Glomerular endothelial cell (primary cell): ENCODE data around the gene JTB. TPM values are rescaled to one million over a fixed set of nuclear protein-coding genes. Genes with fewer than 3 reads are reported as not detected.

Experiments used
- DNase-seq: peaks from one replicate; pipeline ENCODE4 v3.0.0-alpha.2; 2011; ENCODE audit warnings: low read depth, low spot score; ENCODE audit errors: extremely low read depth
- total RNA-seq: library from RNA; depleted of rRNA; stranded (reverse); fragments of >200 nt; gene quantifications from 2 replicates; pipeline ENCODE4 v1.2.3, GENCODE V29; 2015

The JTB gene
- total RNA-seq, 1 donor from 2014 or later = 177 TPM

DNA sequence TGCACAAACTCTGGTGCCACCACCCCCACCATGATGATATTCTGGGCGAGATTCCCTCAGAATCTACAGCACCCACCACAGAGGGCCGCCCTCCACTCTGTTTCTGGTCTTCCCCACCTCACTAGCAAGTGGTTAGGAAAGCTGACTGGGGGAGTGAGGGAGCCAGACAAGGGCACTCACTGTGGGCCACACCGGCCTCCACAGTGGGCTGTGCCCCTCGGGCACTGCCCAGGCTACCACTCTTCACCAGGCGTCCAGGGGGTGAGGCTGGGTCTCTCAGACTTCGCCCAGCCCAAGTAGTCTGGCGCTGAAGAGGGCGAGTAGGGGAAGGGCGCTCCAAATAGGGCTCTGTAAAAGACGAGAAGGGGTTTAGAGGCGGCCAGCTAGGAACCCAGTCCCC lies 43.5 kb downstream of the JTB start:
- no peak for DNase-seq

DNA sequence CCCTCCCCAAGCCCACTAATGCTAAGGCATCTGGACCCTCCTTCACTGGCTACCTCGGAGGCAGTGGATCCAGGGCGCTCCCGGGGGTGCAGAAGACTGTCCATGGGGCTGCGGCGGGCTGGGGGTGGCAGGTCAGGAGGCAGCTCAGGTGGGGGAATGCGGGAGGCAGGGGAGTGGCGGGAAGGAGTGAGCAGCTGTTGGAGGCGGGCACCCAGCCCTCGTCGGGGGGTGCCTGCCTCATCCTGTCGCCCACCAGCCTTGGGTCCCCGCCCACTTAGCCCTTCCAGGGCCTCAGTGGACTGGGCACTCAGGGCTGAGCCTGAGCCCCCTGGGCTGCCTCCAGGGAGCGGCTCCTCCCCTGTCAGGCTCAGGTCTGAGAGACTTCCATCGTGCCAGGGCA lies 44.0 kb downstream of the JTB start:
- no peak for DNase-seq

DNA sequence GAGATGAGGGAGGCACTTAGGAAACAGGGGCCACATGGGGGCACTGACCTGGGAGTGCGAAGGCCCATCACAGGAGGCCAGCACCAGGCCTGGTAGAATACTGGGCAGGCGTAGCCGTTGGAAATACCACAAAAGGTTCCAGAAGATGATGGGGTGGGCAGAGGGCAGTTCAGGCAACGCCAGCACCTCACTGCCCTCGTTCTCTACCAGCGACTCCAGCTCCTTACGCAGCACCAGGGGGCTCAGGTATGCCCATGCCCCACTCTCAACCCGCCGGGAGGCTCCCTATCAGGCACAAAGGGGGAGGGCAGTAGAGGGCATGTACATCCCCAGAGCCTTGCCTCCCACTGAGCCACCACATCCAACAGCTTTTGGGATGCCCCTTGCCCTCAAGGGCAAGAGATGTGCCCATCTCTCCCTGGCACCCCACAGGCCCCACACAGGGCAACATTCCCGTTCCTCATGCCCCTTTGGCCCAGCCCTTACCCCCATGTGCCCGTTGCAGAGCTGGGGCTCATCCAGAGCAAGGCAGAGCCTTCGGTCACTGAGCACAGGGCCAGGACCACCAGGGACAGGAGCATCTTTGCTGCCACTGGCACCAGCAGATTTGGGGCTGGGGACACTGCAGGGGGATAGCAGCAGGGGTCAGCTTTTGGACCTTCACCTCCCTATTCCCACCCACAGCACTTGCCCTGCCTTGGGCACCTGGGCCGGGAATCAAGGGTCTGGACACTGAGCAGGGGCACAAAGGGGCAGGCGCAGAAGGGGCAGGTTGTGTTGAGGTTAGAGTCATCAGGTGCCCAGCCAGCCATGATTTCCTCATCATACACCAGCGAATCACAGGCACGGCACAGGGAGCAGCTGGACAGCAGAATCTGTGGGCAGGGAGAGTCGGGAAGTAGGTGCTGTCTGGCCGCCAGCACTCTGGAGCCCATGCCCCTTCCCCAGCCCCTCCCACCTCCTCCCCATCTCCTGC lies 45.0 kb downstream of the JTB start:
- DNase-seq = no peak

GRCh38 chr1:153929981-153930948 lies 47.2 kb downstream of the JTB start:
- DNase-seq = no peak

DNA sequence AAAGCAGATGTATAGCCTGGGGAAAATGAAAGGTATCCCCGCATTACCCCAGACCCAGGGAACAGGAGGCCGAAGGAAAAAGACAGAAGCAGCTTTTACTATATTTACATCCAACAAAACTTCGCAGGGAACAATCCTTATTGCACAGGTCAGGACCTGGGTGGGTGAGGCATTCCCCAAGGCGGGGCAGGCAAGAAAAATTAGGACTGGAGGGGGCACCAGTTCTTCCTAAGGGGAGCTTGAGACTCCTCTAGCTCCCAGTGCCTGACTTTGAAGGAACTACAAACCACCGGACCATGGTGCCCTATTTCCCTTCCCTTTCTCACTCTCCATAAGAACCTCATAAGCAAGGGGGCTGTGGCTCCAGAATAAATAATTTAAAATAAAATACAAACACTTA lies 48.0 kb downstream of the JTB start:
- DNase-seq = no peak

DNA sequence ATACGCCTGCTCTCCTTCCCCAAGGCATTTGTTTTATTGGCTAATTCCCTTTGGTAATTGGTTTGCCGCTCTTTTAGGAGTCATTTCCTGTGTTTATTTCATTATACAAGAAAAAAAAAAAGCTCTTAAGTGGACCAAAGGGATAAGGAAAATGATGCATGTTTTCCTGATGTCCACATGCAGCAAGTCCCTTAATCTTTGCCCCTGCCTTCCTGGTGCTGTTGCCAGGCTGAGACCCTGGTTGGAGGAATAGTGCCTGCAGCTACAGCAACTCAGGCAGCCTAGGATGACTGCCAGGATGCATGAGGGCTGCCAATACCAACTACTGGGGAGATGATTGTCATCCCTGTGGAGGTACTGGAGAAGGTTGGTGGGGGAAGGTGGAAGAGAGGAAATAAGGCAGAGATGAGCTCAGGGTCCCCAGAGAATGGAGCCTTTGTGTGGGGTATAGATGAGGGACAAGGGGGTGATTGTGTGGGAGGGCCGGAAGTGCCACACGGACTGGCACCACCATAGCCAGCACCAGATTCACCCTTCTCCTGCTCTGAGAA lies 48.6 kb downstream of the JTB start:
- DNase-seq = no peak

GRCh38 chr1:153928245-153928644 lies 49.2 kb downstream of the JTB start:
- no peak for DNase-seq

DNA sequence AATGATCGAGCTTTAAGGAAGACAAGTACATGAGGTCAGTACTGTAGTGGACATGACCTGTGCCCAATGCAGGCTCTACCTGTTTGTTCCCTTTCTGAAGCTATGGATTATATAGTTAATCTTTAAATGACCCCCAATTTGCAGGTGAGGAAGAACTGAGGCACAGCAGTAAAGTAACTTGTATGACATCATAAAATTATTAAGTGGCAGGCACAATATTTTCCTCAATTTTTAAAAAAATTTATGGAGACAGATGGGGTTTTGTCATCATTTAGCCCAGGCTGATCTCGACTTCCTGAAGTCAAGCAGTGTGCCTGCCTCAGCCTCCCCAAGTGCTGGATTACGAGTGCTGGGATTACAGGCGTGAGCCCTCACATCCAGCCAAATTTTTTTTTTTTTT lies 51.1 kb downstream of the JTB start:
- no peak for DNase-seq

Other genes with a start within 250 kb of the JTB start
- gene INTS3, start 249.6 kb downstream of the JTB start, total RNA-seq = 40.3 and 48.9 TPM in 2 replicates
- gene SLC27A3, start 202.3 kb downstream of the JTB start, total RNA-seq = 13.4 and 15.7 TPM in 2 replicates
- 14.7 and 23.9 TPM in 2 replicates for gene GATAD2B, start 54.7 kb downstream of the JTB start, total RNA-seq
- 32.7 and 43.7 TPM in 2 replicates for gene DENND4B, start 31.0 kb downstream of the JTB start, total RNA-seq
- 12.4 and 15.3 TPM in 2 replicates for gene CRTC2, start 19.1 kb downstream of the JTB start, total RNA-seq
- 84.0 and 109 TPM in 2 replicates for gene SLC39A1, start 14.1 kb downstream of the JTB start, total RNA-seq
- gene CREB3L4, start 9.8 kb downstream of the JTB start, total RNA-seq = 5.4 and 10.5 TPM in 2 replicates
- 72.6 and 77.4 TPM in 2 replicates for gene RAB13, start 8.7 kb upstream of the JTB start, total RNA-seq
- 1,011 and 1,806 TPM in 2 replicates for gene RPS27, start 13.1 kb upstream of the JTB start, total RNA-seq
- not detected in 2 replicates for gene NUP210L, start 177.4 kb upstream of the JTB start, total RNA-seq
- gene TPM3, start 214.4 kb upstream of the JTB start, total RNA-seq = 712 and 835 TPM in 2 replicates
- not detected in 2 replicates for gene CFAP141, start 228.7 kb upstream of the JTB start, total RNA-seq
- gene UBAP2L, start 243.3 kb upstream of the JTB start, total RNA-seq = 95.6 and 120 TPM in 2 replicates